Suppressor macrophage treated with lipopolysaccharide for 4 hours (primary cell): ENCODE results near the gene SPACA4.

Experiments used
- DNase-seq: peaks from one replicate; pipeline ENCODE4 v3.0.0-alpha.2; 2020

SPACA4 gene

DNA sequence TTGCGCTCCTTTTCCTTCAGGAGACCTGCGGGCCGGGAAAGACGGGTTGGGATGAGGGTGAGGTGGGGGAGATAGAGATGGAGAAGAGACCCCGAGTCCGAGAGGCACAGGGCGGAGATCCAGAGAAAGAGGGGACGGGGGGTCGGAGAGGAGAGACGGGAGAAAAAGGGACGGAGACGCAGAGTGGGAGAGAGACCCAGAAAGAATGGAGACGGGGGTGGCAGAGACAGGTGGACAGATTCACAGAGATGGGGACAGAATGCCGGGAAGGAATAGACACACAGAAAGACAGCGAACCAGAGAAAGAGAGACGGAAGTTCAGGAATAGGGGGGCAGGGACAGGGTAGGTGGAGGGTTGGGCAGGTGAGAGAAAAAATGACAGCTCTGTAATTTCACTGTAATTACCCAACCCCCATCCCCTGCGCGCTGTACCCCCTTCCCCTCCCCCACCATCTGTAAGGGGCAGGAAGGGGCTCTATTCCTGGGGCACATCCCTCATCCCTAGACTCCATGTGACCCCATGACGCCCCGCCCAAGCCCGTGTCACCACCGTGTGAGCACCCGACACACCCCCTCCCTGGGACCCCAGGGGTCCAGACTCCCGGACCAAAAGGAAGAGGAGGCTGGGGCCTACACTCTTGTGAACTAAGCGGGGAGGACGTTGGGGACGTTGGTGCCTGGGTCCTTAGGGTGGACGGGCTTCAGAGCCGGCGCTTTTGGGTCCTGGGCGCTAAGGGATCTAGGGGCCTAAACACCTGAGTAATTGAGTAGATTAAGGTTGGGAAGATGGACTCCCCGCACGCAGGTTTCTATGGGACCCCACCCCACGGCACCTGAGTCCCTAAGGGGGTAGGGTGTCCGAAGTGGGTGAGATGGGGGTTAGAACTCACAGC lies 29.7 kb downstream of the SPACA4 start:
- DNase-seq, result no peak

DNA sequence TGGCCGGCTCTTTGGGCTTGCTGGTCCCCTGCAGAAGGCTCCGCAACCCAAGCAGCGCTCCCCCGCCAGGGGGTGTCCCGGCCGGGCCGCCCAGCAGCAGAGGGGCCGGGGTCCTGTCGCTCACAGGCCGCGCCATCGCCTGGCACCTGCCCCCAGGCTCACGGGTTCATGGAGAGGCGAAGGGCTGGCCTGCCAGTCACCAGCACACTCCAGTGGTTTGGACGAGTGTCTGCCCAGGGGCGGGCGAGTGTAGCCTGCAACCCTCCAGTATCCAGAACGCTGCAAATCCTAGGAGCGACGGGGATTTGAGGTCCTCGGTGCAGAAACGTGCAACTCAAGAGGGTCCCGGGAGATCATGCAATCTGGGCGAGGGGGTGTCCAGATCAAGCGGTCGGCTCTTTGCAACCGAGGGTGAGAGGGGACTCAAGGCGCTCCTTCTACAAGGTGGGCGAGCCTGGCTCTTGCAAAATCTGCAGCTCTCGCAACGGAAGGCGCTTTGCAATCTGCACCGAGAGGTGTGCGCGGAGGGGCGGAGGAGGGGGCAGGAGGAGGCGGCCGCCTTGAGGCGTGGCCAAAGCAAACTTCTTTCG lies 30.4 kb downstream of the SPACA4 start, which contains the start of gene DBP:
Gene DBP, minus strand, starts transcription at position 521 of the 590 bp plus-strand sequence. Its CDS starts 385 bp downstream, at position 136.
- no peak for DNase-seq

DNA sequence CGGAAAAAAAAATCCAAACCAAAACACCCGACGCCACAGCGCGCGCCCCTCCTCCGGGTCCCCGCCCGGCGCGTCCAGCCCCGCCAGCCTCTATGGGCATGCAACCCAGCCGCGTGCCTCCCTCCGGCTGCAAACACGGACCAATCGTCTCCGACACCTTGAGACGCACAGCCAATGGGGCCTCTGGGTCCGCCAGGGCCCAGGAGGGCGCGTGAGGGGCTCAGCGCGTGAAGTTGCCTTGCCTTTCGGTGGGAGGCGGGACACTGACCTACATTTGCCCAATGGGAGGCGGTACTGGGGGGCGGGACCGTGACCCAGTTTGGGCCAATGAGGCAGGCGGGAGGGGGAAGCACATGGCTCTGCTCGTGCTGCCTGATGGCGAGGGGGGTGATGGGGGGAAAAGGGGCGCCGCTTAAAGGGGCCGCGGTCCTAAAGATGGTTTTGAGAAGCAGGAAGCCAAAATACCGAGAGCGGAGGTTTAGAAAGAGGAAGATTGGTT lies 31.0 kb downstream of the SPACA4 start:
- peak; percentile 97 for DNase-seq

DNA sequence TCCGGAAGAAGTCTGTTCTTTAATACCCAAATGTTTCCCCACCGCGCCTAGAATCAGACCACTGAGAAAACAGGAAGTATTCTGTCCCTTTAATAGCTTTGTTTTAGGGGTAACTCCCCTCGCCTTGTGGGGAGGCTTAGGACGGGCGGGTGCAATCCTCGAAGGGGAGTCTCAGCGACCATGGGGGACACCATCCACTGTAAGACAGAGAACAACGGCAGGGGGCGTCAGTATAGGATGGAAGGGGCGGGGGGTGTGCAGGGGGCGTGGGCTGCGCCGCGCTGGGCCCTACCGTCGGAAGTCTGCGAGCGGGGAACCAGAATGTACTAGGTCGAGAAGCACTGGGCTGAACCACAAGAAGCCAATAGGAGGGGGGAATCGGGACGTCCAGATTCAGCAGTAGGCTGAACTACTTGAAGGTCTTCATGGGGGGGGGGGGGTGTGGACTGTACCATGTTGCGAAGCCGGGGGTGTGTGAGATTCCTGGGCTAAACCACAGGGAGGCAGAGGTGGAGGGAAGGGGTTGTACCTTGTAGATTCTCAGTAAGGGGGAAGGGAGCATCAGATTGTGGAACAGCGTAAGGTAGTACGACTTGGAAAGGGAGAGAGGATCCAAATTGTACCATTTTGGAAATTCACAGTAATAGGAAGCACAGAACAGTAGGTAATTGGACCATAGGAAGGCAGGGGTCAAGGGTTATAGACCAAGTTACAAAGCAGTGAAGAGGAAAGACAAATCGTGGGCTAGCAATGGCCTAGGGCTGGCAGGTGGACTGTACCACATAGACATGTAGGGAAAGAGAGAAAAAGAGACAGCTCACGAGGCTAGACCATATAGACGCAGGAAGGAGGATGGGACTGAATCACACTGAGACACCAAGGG lies 31.6 kb downstream of the SPACA4 start:
- peak; percentile 87 for DNase-seq

DNA sequence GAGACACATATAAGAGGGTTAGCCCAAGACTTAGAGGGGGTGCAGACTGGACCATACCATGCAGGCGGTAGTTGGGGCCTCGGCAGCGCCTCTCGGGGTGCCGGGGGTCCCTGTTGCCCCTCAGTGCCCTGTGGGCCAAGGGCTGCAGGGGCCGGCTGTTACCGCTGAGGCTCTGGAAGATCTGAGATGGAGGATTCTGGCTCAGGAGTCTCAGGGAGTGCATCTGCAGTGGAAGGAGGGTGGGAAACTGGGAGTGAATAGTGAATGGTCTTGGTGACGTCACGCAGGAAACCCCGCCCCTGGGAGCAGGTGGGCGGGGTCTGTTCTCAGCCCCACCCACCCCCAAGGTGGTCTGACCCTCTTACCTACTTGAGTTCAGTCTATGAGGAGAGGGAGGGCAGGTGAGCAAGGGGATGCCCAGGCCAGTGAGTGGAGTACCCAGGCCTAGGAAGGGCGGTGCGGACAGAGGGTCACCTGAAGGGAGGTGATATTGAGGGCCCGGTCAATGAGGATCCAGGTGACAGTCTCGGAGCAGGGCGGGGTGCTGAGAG lies 32.4 kb downstream of the SPACA4 start:
- DNase-seq, result no peak

DNA sequence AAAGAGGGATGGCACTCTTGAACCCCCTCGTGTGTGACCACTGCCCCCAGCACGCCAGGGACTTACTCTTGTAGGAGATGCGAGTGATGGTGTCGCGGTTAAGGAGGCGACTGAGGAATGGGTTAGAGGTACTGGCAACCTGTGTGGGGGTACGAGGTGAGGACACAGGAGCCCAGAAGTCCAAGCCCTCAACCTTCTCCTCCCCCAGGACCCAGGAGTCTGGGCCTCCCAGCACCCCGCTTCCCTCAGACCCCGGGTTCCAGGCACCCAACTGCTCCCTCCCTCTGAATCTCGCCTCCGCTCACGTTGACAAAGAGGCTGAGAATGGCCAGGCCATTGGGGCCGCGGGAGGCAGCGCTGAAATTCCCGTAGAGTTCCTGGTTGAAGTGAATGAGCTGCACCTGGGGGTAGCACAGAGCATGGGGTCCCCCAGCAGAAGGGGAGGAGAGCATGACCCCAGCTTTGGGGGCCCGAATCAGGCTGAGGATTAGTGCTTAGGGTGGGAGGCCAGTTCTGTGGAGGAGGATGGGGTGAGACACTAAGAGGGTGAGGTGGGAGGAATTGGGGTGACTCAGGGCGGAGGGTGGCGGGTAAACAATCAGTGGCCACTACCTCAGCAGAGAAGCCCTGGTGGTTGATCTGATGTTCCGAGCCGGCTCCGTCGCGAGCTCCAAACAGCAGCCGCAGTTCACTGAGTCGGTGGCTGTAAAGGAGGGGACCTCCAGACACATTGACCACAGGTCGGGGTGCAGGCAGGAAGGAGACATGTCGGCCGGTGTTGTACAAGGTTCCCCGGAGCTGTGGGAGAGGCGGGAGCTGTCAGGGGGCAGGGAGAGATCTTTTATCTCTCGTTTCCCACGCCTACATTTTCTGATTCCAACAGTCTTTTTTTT lies 33.2 kb downstream of the SPACA4 start:
- DNase-seq, result no peak

DNA sequence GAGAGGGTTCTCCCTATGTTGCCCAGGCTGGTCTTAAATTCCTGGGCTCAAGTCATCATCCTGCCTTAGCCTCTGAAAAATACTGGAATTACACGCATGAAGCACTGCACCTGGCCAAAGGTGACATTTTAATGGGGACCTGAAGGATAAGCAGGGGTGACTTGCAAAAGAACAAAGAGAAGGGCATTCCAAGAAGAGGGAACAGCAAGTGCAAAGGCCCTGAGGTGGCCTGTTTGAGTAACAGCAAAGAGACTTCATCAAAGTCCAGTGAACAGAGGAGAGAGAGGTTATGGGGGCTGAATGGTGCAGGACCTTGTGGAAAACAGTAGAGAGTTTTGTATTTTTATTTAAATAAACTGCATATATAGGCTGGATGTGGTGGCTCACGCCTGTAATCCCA lies 35.3 kb downstream of the SPACA4 start:
- DNase-seq, result no peak

DNA sequence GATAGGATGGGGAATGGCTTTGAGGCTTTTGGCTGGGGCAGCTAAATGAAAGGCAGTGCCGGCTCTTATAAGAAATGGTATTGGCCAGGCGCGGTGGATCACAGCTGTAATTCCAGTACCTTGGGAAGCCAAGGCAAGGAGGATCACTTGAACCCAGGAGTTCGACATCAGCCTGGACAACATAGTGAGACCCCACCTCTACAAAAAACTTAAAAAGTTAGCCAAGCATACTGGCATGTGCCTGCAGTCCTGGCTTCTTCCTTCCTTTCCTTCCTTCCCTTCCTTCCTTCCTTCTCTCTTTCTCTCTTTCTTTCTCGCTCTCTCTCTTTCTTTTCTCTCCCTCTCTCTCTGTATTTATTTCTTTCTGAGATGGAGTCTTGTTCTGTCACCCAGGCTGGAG lies 36.3 kb downstream of the SPACA4 start:
- no peak for DNase-seq

DNA sequence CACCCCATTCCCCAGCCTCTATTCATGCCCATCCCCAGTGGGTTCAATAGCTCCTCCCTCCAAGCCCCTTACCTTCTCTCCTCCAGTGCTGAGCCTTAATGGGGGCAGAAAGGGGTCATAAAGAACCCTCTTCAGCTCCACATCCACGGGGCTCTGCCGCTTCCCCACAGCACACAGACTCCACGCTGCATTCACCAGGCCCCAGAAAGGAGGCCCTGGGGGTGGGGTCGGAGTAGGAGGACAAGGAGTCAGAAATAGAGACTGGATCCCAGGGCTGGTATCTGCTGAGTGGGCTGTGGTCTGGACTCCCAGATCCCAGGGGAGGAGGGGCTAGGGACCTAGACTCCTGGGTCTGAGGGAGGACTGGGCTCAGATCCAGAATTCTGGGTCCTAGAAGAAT lies 37.8 kb downstream of the SPACA4 start:
- DNase-seq, result no peak

DNA sequence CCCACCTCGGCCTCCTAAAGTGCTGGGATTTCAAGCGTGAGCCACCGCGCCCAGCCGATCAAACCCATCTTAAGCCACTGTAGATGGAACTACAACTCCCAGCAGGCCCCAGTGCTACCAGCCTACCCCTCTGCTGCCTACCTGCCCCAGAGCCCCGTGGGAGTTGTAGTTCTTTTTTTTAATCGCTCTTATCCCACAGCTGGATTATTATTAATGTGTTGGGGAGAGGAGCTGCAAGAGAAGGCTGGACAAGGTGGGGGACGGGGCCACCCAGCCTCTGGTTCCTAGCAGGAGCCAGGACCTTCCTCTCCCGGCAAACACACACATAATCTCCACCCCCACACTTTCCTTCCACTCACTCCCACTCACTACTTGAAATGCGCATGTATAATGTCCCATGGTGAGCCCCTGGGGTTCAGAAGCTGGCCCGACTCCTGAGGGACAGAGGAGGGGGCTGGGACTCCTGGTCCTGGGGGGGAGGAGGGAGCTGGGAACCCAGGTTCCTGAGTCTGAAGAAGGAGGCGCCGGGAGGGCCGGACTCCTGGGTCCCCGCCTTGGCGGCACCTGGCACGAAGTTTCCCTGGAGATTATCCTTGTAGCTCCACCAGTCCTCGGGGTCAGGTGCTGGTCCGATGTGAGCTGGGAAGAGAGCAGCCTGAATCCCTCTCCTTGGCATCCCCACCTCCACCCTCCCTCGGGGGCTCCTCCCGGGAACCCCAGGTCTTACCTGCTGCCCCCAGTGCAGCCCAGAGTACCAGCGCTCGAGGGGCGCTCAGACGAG lies 38.5 kb downstream of the SPACA4 start:
- peak; percentile 75 for DNase-seq

DNA sequence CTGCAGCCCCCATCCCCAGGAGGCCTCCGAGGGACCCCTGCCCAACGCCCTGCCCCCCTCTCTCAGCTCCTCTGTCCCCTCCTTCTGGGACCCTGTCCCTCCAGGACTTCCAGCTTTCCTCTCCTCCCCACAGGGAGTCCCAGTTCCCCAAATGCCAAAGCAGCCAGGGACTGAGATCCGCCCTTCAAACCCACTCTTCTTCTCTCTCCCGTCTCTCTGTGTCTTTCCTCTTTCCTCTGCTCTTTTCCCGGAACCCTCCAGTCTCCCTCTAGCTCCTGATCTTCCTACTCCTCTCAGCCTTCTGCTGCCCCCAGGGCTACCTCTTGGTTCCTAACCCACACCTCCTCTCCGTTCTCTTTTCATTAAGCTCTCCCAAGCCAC lies 39.1 kb downstream of the SPACA4 start:
- no peak for DNase-seq

DNA sequence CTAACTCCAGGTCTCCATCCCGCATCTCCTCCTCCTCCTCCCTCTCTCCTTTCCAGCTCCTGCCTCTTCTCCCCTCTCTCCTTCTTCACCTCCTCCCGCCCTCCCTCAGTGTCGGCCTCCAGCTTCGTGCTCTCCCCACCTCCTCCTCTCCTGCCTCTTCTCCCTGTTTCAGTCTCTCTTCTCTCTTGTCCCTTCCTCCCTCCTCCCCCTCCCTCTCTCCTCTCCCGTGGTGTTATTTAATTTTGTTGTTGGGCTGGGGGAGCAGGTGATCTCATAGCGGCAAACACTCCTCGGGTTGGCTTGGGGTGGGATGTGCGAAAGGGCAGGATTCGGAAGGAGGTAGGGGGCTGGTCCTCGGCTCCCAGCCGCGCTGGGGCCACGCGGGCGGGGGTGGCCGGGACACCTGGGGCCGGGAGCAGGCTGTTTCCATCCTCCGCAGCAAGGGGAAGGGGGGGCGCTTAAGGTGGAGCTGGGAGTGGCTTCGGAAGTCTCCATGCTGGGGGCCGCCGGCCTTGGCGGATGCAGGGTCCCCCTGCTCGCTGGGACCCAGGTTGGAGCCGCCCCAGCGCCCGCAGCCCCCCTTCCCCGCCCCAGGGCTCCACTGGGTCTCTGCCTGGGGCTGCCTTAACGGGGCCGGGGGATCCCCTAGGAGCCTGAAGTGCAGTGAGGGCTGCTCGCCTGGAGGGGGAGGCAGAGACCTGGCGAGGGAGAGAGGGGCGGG lies 39.6 kb downstream of the SPACA4 start, which contains the start of gene CA11:
Gene CA11, minus strand, starts transcription at position 187 of the 721 bp plus-strand sequence. CDS start 555 bp downstream, outside the sequence.
- peak; percentile 84 for DNase-seq

DNA sequence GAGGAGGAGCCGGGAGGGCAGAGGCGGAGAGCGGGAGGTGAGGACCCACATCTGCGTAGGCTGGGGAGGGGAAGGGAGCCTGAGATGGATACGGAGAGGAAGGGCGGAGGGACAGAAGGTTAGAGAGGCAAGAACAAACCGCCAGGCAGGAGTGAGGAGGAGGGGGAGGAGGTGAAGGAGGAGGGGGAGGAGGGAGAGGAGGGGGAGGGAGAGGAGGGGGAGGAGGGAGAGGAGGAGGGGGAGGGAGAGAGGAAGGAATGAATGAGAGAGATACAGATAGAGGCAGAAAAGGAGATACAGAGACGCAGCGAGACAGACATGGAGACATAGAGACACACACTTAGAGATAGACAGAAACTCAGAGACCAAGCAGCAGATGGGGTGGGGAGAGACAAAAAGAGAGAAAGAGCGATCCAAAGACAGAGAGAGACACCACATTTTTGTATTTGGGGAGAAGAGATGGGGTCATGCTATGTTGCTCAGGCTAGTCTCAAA lies 40.2 kb downstream of the SPACA4 start:
- DNase-seq, result no peak

DNA sequence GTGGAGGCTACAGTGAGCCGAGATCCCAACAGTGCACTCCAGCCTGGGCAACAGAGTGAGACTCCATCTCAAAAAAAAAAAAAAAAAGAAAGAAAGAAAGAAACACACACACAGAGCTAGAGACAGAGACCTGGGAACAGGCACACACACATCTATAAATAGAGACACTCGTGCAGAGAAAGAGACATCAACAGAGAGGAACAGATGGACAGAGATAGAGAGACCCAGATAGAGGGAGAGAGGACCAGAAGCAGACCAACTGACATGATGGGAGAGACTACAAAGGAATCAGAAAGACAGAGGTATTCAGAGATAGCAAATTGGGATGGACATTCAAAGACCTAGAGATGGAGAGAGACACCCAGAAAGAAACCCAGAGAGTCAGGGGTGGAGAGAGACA lies 41.6 kb downstream of the SPACA4 start:
- DNase-seq, result no peak

DNA sequence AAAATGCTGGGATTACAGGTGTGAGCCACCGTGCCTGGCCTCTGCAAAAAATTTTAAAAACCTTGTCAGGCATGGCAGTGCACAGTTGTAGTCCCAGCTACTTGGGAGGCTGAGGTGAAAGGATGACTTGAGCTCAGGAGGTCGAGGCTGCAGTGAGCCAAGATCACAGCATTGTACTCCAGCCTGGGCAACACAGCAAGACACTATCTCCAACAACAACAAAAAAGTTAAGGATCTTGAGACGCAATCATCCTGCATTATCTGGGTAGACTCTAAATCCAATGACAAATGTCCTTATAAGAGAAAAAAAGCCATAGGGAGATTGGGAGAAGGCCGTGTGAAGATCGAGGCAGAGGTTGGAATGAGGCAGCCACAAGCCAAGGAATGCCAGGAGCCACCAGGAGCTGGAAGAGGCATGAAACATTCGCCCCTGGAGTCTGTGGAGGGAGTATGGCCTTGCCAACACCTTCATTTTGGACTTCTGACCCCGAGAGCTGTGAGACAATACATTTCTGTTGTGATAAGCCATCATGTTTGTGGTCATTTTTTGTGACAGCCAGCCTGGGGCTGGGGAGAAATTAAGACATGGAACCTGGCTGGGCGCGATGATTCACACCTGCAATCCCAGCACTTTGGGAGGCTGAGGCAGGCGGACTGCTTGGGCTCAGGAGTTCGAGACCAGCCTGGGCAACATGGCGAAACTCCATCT lies 44.6 kb downstream of the SPACA4 start:
- no peak for DNase-seq

DNA sequence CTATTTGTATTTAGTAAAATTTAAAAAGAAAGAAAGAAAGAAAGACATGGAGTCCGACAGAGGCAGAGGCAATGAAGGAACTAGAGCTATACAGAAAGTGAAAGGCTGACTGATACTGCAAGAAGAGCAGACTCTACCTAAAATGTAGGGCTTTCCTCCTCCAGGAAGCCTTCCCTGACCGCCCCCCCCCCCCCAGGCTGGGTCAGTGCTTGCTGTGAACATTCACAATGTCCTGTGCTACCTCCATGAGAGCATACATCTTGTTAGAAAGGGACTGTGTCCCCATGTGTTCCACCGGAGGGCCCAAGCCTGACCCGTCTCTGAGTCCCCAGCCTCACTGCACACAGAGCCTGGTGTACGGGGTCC lies 45.1 kb downstream of the SPACA4 start:
- no peak for DNase-seq

DNA sequence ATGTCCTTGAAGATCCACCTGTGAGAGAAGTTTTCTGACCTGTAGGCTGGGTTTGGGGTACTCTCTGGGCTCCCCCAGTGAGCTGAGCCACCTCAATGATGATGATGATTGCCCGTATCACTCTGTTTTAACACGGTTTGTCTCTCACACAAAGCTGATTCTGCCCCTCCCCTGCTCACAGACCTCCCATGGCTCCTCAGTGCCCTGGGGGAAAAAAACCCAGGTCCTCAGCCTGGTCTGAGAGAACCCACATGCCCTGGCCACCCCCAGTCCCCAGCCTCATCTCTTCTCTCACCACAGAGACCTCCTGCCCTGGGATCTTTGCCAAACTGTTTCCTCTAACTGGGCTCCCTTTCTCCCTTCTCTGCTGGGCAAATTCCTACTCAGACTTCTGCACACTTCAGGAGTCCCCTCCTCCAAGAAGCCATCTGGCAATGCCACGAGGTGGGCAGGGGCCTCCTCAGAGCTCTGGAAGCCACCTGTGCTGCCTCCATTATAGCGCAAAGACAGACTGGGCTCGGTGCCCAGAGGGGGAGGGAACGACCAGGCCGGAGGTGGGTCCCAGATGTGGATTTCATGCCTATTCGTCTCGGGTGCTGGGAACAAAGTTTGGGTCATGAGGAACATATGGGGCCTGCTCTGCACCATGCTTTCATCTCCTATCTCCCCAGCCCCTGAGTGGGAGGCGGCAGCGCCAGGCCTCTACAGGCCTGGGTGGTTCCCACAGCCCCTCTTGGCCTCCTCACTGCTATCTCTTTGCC lies 47.9 kb downstream of the SPACA4 start:
- DNase-seq, result no peak

DNA sequence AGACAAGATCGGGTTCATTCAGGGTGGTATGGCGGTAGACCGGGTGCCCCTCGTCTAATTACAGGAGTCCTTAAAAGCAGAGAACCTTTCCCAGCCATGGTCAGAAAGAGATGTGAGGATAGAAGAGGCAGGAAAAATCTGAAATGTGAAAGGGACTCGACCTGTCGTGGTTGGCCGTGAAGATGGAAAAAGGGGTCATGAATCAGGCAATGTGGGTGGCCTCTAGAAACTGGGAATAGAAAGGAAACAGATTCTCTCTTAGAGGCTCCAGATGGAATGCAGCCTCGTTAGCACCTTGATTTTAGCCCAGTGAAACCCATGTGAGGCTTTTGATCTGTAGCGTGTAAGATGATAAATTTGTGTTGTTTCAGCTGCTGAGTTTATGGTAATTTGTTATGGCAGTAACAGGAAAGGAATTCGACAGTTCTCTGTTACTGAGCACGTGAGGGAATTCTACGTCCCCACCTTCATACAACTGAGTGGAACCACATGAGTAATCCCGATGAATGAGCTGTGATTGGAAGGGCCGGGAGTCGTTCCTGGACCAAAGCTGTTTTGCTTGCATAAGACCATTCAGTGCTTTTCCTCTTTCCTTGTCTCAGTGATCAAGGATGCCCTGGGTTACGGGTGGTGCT lies 50.4 kb downstream of the SPACA4 start:
- no peak for DNase-seq
